GM23248 (cell line): ENCODE results near the gene SEL1L3.

Experiments used
- EZH2 ChIP-seq: fragments of 200-600 bp; sonication (generic); IDR thresholded peaks from 2 replicates; pipeline ENCODE4 v1.6.1; 2018; ENCODE audit warnings: antibody characterized with exemption, mild to moderate bottlenecking; ENCODE audit not compliant: insufficient read depth, poor library complexity, severe bottlenecking
- EZH2phosphoT487 ChIP-seq: fragments of 200-600 bp; sonication (generic); IDR thresholded peaks from 2 replicates; pipeline ENCODE4 v1.6.1; 2018; ENCODE audit warnings: antibody characterized with exemption, moderate library complexity, mild to moderate bottlenecking, low read depth; ENCODE audit not compliant: insufficient read depth

DNA sequence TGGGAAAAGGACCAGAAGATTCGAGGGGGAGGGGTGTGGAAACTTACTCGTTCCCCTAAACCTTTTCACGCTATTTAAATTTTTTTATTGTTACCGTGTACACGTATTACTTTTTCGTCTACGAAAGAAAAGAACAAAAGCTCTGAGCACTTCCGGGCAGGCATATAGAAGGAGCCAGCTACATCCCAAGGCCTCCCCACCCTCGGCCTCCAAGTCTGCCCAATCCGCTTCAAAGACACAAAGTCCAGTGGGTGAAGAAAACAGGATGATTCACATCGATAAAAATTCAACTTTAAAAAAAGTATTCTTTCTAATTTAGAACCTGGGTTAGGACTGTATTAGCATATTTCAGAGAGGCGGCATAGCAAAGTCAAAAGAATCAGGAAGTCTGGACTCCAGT, 23.1 kb downstream of the SEL1L3 start:
- no peak for TF ChIP-seq EZH2phosphoT487
- no peak for TF ChIP-seq EZH2
